Peyer's patch (tissue), 4 donors: ENCODE data around the gene TRPM7.

Experiments used
- CTCF ChIP-seq, 6 experiments: fragments of 450-650 bp in 4 of 6; fragments of 200-600 bp in 2 of 6; sonication (generic) in 1 of 6; IDR thresholded peaks; one replicate each; pipeline ENCODE4 v1.5.1; 2017 to 2019; ENCODE audit warnings: antibody characterized with exemption in 6 of 6, mild to moderate bottlenecking in 3 of 6, moderate library complexity in 1 of 6
- POLR2A ChIP-seq, 2 donors: fragments of 450-650 bp; IDR thresholded peaks; one replicate each; pipeline ENCODE4 v1.5.1; 2017; ENCODE audit warnings: antibody characterized with exemption in 2 of 2, mild to moderate bottlenecking in 2 of 2, moderate library complexity in 2 of 2

GRCh38 chr15:50685191-50685975 is 1.2 kb downstream of the TRPM7 start:
- TF ChIP-seq POLR2A (IDR thresholded peaks at IDR 0.05) = no peak
- peak in 1 of 6 experiments; percentile 8 for TF ChIP-seq CTCF (IDR thresholded peaks at IDR 0.05)
